ENCODE data around the gene CNTN2.

The CNTN2 gene

DNA sequence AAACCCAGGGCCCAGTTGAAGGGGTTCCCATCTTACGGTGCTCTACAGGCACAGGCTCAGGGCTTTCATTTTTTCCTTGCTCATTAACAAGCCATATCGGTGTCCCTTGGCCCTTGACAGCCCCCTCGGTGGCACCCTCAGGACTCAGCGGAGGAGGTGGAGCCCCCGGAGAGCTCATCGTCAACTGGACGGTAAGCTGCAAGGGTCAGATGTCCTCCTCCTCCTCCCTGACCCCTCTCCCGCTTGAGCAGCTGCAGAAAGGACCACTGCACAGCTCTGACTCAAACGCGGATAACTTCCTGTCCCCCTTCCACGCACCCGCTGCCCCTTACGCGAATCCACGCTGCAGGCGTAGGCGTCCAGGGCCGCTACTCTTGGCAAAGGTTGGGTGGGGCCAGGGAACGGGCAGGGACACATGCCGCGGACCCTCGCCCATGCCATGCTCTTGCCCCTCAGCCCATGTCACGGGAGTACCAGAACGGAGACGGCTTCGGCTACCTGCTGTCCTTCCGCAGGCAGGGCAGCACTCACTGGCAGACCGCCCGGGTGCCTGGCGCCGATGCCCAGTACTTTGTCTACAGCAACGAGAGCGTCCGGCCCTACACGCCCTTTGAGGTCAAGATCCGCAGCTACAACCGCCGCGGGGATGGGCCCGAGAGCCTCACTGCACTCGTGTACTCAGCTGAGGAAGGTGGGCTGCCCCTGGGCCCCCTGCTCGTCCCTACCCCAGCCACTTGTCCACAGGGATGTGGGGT lies 26.5 kb downstream of the CNTN2 start:
- TF ChIP-seq, protein P1, sequence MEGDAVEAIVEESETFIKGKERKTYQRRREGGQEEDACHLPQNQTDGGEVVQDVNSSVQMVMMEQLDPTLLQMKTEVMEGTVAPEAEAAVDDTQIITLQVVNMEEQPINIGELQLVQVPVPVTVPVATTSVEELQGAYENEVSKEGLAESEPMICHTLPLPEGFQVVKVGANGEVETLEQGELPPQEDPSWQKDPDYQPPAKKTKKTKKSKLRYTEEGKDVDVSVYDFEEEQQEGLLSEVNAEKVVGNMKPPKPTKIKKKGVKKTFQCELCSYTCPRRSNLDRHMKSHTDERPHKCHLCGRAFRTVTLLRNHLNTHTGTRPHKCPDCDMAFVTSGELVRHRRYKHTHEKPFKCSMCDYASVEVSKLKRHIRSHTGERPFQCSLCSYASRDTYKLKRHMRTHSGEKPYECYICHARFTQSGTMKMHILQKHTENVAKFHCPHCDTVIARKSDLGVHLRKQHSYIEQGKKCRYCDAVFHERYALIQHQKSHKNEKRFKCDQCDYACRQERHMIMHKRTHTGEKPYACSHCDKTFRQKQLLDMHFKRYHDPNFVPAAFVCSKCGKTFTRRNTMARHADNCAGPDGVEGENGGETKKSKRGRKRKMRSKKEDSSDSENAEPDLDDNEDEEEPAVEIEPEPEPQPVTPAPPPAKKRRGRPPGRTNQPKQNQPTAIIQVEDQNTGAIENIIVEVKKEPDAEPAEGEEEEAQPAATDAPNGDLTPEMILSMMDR (IDR thresholded peaks at IDR 0.05), result no peak

DNA sequence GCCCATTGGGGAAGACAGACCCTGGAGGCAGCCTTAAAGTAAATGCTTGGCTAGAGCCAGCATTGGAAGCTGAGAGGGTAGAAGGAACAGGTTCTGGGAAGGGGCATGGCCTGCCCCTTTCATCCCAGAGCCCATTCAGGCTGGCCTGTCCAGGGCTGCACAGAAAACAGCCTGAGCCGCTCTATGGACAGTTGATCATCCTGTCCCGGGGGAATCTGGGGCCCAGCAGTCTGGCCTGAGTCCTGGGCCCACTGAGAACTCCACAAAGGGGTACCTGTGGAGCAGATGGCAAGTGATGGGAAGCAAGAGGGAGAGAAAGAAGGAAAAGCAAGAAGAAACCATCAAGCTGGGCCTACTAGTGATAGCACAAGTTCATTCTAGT lies 28.0 kb downstream of the CNTN2 start:
- TF ChIP-seq, protein P1 (IDR thresholded peaks at IDR 0.05), result no peak

DNA sequence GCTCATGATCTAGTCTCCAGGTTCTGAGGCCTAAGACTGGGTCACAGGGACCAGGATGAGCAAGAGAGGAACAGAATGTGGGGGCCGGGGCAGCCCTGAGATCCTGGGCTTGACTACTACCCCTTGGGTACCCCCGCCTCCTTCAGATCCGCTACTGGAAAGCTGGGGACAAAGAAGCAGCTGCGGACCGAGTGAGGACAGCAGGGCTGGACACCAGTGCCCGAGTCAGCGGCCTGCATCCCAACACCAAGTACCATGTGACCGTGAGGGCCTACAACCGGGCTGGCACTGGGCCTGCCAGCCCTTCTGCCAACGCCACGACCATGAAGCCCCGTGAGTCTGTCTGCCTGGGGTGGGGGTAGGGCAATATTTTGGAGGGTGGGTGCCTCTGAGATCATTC lies 28.8 kb downstream of the CNTN2 start:
- TF ChIP-seq, protein P1 (IDR thresholded peaks at IDR 0.05), result no peak

DNA sequence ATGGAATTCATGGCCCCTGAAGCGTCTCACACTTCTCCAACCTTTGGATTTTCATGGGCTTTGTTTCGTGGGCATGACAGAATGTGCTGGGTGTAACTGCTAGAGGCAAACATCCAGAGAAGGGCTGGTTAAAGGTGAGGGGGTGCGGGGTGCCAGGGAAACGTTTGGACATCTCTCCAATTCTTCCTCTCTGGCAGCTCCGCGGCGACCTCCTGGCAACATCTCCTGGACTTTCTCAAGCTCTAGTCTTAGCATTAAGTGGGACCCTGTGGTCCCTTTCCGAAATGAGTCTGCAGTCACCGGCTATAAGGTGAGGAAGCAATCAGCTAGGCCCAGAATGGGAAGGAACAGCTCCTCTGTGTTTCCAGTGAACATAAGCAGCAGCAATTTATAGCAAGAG lies 29.3 kb downstream of the CNTN2 start:
- TF ChIP-seq, protein P1 (IDR thresholded peaks at IDR 0.05), result no peak

DNA sequence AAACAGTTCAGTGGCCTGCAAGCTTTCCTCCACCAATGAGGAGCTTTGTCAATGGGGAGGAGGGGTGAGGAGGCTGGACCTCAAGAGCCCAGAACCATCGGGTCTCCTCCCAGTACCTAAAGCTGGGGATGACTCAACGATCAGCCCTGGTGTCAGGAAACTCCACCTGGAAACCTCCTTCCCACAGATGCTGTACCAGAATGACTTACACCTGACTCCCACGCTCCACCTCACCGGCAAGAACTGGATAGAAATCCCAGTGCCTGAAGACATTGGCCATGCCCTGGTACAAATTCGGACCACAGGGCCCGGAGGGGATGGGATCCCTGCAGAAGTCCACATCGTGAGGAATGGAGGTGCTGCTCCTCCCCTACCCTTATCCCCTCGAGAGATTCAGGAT lies 29.9 kb downstream of the CNTN2 start:
- TF ChIP-seq, protein P1 (IDR thresholded peaks at IDR 0.05), result no peak

DNA sequence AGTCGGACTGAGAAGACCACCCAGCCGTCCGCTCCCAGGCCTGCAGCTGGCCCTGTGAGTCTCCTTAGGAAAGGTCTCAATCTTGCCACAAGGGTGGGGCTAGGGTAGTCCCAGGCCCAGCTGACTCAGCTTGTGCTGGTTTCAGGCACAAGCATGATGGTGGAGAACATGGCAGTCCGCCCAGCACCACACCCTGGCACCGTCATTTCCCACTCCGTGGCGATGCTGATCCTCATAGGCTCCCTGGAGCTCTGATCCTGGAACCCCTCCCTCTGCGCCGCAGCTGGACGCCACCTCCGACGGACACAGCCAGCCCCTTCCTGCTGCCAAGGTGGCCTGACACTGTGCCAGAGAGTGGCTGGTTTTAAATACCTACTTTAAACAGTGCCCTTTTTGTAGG lies 30.5 kb downstream of the CNTN2 start:
- TF ChIP-seq, protein P1 (IDR thresholded peaks at IDR 0.05), result no peak

DNA sequence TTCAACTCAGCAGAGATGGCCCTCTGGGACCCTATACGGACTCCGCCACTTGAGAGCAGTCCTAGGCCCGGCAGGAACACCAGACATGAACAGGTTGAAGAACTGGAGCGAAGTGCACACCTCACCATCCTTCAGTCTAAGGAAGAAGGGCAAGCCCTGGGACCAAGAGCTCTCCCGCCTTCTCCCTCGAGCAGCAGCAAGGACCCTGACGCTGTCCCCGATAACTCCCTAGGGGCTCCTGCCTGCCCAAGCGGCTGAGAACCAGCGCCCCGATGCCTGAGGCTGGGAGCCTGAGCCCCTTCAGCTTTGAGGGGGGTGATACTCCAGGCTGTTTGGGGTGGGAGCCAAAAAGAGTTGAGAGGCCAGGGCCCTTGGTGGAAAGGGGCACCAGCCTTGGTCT lies 31.1 kb downstream of the CNTN2 start:
- TF ChIP-seq, protein P1 (IDR thresholded peaks at IDR 0.05), result no peak

DNA sequence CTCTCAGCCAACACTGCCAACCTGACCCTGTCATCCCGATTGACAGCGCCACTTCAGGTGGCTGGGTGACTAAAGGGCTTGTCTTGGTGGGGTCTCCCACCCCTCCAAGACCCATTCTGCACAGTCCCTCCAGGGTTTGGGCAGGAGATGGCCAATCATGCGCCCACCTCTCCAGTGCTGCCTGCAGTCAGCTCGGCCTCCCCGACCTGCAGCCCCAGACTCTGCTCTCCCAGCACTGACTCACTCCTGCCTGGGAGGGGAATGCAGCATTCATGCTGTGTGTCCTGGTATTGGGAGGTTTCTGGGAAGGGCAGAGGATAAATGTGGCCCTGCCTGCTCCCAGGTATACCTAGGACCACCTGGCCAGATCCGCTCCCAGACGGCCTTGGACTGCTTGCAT lies 31.5 kb downstream of the CNTN2 start:
- TF ChIP-seq, protein P1 (IDR thresholded peaks at IDR 0.05), result no peak
